NCI-H748 treated with DMSO at 0.1 percent for 48 hours (cell line): Measurements from ENCODE around the gene NID1.

Source experiments
- DNase-seq: peaks from one replicate; lab custom pipeline; 2025; lab: John Stamatoyannopoulos, UW

Gene NID1

GRCh38 chr1:236063919-236064673 lies 794 bp downstream of the NID1 start:
- peak; percentile 6 for DNase-seq

GRCh38 chr1:236063551-236063918 lies 1.4 kb downstream of the NID1 start:
- no peak for DNase-seq

- no peak for DNase-seq
Observed at GRCh38 chr1:236060286-236060685, 4.6 kb downstream of the NID1 start.

GRCh38 chr1:236059011-236059410 lies 5.9 kb downstream of the NID1 start:
- no peak for DNase-seq

- DNase-seq: no peak
Observed at GRCh38 chr1:236058141-236058934, 6.6 kb downstream of the NID1 start.

GRCh38 chr1:236057546-236057945 lies 7.3 kb downstream of the NID1 start:
- DNase-seq: no peak

GRCh38 chr1:236052232-236052993 lies 12.5 kb downstream of the NID1 start:
- no peak for DNase-seq

- no peak for DNase-seq
Observed at GRCh38 chr1:236051242-236051791, 13.6 kb downstream of the NID1 start.

- DNase-seq: no peak
Observed at GRCh38 chr1:236045771-236046170, 19.1 kb downstream of the NID1 start.

GRCh38 chr1:236044341-236044740 lies 20.5 kb downstream of the NID1 start:
- DNase-seq: no peak

- DNase-seq: no peak
Observed at GRCh38 chr1:236041631-236042618, 23.0 kb downstream of the NID1 start.

GRCh38 chr1:236039740-236040685 lies 24.9 kb downstream of the NID1 start:
- peak; percentile 30 for DNase-seq

- no peak for DNase-seq
Observed at GRCh38 chr1:236038034-236038433, 26.9 kb downstream of the NID1 start.

GRCh38 chr1:236035681-236036101 lies 29.2 kb downstream of the NID1 start:
- DNase-seq: no peak

- DNase-seq: no peak
Observed at GRCh38 chr1:236033336-236033735, 31.6 kb downstream of the NID1 start.

- DNase-seq: no peak
Observed at GRCh38 chr1:236030534-236030933, 34.4 kb downstream of the NID1 start.

GRCh38 chr1:236029428-236029940 lies 35.4 kb downstream of the NID1 start:
- no peak for DNase-seq

- DNase-seq: no peak
Observed at GRCh38 chr1:236027104-236027503, 37.8 kb downstream of the NID1 start.

GRCh38 chr1:236025836-236026235 lies 39.1 kb downstream of the NID1 start:
- DNase-seq: no peak

GRCh38 chr1:236024641-236025040 lies 40.2 kb downstream of the NID1 start:
- no peak for DNase-seq
